Esophagus squamous epithelium (tissue), 4 donors: ENCODE measurements around the gene HUNK.

Experiments used
- POLR2A ChIP-seq, 4 donors: fragments of 450-650 bp; IDR thresholded peaks; one replicate each; pipeline ENCODE4 v1.6.1; 2017; ENCODE audit warnings: antibody characterized with exemption in 4 of 4, mild to moderate bottlenecking in 4 of 4, moderate library complexity in 3 of 4
- TF ChIP-seq, protein P1 (sequence below), 6 experiments: fragments of 450-650 bp in 4 of 6; fragments of 200-600 bp in 2 of 6; sonication (generic) in 2 of 6; IDR thresholded peaks; one replicate each; pipeline ENCODE4 v1.5.1; 2016 to 2019; ENCODE audit warnings: antibody characterized with exemption in 6 of 6, mild to moderate bottlenecking in 4 of 6, moderate library complexity in 4 of 6

DNA sequence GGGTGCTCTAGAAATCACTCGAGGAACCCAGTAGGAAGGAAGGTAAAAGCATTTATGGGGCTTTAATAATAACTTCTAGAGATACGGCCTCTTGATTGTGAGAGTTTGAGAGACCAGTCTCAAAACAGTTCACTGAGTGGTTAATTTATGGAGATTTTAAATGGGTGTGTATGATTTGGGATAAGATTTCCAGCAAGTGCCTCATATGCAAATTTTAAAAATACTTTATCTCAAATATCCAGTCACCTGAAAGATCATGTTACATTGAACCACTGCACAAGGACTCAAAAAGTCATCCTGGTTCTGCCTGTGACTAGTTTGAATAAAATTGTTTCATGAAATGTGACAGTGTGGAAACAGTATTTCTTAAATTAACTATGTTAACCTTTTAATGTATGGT is 64.5 kb downstream of the HUNK start:
- TF ChIP-seq, protein P1, sequence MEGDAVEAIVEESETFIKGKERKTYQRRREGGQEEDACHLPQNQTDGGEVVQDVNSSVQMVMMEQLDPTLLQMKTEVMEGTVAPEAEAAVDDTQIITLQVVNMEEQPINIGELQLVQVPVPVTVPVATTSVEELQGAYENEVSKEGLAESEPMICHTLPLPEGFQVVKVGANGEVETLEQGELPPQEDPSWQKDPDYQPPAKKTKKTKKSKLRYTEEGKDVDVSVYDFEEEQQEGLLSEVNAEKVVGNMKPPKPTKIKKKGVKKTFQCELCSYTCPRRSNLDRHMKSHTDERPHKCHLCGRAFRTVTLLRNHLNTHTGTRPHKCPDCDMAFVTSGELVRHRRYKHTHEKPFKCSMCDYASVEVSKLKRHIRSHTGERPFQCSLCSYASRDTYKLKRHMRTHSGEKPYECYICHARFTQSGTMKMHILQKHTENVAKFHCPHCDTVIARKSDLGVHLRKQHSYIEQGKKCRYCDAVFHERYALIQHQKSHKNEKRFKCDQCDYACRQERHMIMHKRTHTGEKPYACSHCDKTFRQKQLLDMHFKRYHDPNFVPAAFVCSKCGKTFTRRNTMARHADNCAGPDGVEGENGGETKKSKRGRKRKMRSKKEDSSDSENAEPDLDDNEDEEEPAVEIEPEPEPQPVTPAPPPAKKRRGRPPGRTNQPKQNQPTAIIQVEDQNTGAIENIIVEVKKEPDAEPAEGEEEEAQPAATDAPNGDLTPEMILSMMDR (IDR thresholded peaks at IDR 0.05), result no peak
- TF ChIP-seq POLR2A (IDR thresholded peaks at IDR 0.05), result no peak
